Skeletal muscle satellite cell (primary cell): ENCODE results near the gene TBX4.
"Not testable (repeated sequence)": the region's sequence is repeated elsewhere in the genome, so short reads cannot be mapped to it uniquely, and the experiment has no call there.

Experiments
- H3K27me3 ChIP-seq: 2 replicates; pipeline ENCODE4 v1.7.0; 2013; ENCODE audit warnings: low read length; ENCODE audit not compliant: control insufficient read depth, insufficient read depth
- H3K36me3 ChIP-seq: 2 replicates; pipeline ENCODE4 v1.7.0; 2013; ENCODE audit warnings: mild to moderate bottlenecking, control low read depth, low read length; ENCODE audit not compliant: insufficient read depth
- H3K4me1 ChIP-seq: 2 replicates; pipeline ENCODE4 v1.7.0; 2013; ENCODE audit warnings: low read length; ENCODE audit not compliant: control insufficient read depth, insufficient read depth
- H3K4me2 ChIP-seq: 2 replicates; pipeline ENCODE4 v1.7.0; 2013; ENCODE audit warnings: mild to moderate bottlenecking, low read length
- H3K4me3 ChIP-seq: 2 replicates; pipeline ENCODE4 v1.7.0; 2013; ENCODE audit warnings: low read length
- H3K9ac ChIP-seq: 2 replicates; pipeline ENCODE4 v1.7.0; 2013; ENCODE audit warnings: mild to moderate bottlenecking, low read depth, low read length, moderate library complexity
- H3K9me3 ChIP-seq: replicated peaks from 2 replicates; pipeline ENCODE4 v1.7.0; 2013; ENCODE audit warnings: mild to moderate bottlenecking, control low read depth, low read length

TBX4 gene

DNA sequence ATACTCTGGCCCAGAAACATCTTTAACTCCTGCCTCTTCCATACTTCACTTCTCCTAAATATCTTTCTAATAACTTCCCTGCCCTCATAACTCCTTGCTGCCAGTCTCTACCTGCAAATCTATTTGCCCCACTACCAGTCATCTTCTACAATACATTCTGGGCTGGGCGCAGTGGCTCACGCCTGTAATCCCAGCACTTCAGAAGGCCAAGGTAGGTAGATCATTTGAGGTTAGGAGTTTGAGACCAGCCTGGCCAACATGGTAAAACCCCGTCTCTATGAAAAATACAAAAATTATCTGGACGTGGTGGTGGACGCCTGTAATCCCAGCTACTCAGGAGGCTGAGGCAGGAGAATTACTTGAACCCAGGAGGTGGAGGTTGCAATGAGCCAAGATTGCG lies 10.7 kb upstream of the TBX4 start:
- not testable (repeated sequence) for H3K4me1 ChIP-seq, H3K4me3 ChIP-seq, H3K9me3 ChIP-seq, H3K36me3 ChIP-seq, H3K9ac ChIP-seq, H3K4me2 ChIP-seq
- H3K27me3 ChIP-seq: peaks cover 25% of the 10 kb centered on the region

DNA sequence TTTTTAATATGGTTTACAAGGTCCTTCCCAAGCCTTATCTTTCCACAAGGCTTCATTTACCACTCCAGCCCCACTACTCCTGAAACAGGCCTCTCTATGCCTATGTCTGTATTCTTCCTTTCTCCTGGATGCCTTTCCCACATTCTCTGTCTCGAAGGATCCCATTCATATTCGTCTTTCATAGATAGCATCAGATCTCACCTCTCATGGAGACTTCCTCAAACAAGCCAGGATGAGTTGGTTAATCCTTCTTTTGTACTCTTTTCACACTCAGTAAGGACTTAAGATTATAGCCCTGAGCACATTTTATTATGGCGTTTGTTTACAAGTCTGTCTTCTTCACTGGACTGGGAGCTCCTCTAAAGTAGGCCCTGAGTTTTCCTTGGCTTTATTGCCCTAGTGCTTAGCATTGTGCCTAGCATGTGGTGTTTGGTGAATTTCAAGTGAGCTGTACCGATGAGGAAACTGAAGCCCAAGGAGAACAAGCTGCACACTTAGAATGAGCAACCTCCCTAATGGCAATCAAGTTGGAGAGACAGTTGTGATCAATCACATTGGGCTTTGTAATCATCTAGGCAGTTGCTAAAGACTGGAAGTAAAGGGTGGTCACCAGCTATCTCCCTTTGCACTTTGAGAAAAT lies 10.0 kb upstream of the TBX4 start:
- Histone ChIP-seq H3K4me2 (no peak overlapping the region), H3K4me1 (no peaks in the 10 kb centered on the region), H3K9ac (no peak overlapping the region), H3K36me3 (no peaks in the 10 kb centered on the region), H3K4me3 (no peak overlapping the region), H3K9me3 (no peaks in the 10 kb centered on the region), H3K27me3 (peaks cover 27% of the 10 kb centered on the region)

DNA sequence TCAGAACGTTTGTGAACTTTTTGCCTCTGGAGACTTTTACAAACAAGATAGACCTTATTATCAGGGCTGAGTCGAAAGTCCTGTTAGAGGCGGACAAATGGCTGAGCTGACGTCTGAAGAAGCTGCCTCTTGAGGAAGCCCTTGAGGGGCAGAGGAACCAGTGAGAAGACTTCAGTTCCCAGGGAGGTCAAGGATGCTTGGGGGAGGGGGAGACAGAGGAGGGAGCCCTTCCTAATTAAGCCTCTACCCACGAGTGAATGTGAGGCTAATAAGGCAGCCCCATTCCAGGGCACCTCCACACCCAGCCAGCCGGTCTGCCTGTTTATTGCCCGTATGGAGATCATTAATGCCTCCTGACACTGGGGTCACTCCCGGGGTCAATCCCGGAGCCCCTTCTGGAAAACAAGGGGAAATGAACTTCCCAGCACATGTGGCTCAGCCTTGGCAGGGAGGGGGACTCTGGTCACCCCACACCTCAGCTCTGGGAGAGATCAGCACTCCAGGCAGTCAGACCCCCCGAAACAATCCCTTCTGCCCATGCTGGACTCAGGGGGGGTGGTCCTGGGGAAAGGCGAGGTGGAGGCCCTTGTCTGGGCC lies 9.2 kb upstream of the TBX4 start:
- H3K4me1 ChIP-seq: no peaks in the 10 kb centered on the region
- H3K9me3 ChIP-seq: no peaks in the 10 kb centered on the region
- H3K36me3 ChIP-seq: no peaks in the 10 kb centered on the region
- H3K27me3 ChIP-seq: peaks cover 28% of the 10 kb centered on the region
- no peak overlapping the region for H3K4me2 ChIP-seq
- H3K4me3 ChIP-seq: no peak overlapping the region
- H3K9ac ChIP-seq: no peak overlapping the region

DNA sequence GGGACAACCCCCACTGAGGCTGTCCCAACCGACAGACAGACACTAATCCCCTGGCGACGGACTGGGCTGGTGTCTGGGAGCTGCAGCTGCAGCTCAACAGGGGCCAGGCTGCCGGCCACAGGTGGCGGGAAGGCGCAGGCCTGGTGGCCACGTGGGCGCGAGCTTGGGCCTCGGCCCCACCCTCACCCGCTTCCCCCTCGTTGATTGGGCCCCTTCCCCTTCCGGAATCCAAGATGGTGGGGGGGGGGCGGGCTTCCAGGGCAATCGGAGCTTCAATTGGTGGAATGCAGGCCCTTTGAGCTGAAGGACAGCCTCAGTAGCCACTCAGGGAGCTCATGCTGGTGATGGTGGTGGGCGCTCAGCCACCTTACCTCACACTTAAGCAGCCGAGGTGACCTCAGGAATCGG lies 8.7 kb upstream of the TBX4 start:
- no peaks in the 10 kb centered on the region for H3K36me3 ChIP-seq
- no peak overlapping the region for H3K4me2 ChIP-seq
- H3K4me1 ChIP-seq: no peaks in the 10 kb centered on the region
- H3K9me3 ChIP-seq: no peaks in the 10 kb centered on the region
- no peak overlapping the region for H3K4me3 ChIP-seq
- H3K27me3 ChIP-seq: peaks cover 26% of the 10 kb centered on the region
- no peak overlapping the region for H3K9ac ChIP-seq

DNA sequence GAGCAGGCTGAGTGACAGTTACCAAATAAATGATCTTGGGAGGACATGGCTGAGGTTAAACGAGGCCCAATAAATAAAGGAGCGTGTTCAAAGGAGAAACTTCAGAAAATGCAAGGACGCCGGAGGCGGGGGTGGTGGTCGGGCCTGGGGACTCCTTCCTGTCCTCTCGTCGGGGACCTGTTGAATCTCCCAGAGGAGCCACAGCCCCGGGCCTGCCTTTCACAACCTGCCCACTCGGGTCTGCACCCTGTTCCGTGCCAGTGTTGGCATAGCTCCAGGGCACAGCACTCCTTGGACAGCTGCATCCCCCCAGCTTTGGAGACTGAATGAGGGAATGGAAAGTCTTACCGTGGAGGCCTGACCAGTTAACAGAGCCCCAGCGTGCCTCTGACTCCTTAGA lies 8.1 kb upstream of the TBX4 start:
- Histone ChIP-seq H3K4me3 (no peak overlapping the region), H3K36me3 (no peaks in the 10 kb centered on the region), H3K27me3 (peaks cover 26% of the 10 kb centered on the region), H3K4me1 (no peaks in the 10 kb centered on the region), H3K4me2 (no peak overlapping the region), H3K9me3 (no peaks in the 10 kb centered on the region), H3K9ac (no peak overlapping the region)

DNA sequence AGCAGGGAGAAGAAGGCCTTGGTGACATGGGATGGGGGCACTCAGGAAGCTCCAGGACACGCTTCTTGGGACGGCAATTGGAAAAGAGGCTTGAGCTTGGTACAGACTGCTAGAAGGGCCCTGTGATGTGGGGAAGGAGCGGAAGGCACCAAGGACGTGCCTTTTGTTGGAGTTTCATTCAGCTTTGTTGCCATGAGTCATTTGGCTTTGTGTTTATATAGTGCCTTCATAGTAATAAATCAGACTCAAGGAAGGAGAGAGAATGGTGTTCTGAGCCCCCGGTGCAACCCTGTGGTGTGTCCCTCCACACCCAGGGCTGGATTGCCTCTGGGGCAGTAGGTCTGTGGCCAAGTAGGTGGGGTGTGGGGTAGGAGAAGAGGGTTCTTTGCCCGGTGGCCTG lies 7.4 kb upstream of the TBX4 start:
- no peak overlapping the region for H3K4me2 ChIP-seq
- H3K4me1 ChIP-seq: no peaks in the 10 kb centered on the region
- no peak overlapping the region for H3K9ac ChIP-seq
- H3K9me3 ChIP-seq: no peaks in the 10 kb centered on the region
- no peak overlapping the region for H3K4me3 ChIP-seq
- H3K27me3 ChIP-seq: peaks cover 26% of the 10 kb centered on the region
- H3K36me3 ChIP-seq: no peaks in the 10 kb centered on the region

DNA sequence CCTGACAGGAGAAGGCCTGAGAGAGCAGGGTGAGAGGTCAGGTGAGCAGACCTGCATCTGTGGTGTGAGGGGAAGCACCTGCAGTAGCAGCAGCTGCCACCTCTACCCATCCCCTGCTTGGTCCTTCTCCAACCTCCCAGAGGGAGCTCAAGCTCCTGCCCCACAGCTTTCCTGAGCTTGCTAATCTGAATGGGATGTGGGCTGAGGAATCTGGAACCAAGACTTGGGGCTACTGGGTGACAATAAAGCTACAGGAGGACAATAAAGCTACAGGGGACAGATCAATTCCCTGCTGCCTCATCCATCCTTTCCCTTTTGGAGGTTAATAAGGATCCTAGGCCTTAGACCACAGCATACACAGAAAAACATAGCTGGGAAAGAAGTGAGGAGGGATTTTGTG lies 4.9 kb upstream of the TBX4 start:
- Histone ChIP-seq H3K9ac (no peak overlapping the region), H3K9me3 (no peaks in the 10 kb centered on the region), H3K27me3 (peaks cover 46% of the 10 kb centered on the region), H3K4me3 (no peak overlapping the region), H3K4me2 (no peak overlapping the region), H3K36me3 (no peaks in the 10 kb centered on the region), H3K4me1 (peaks cover 2% of the 10 kb centered on the region)

DNA sequence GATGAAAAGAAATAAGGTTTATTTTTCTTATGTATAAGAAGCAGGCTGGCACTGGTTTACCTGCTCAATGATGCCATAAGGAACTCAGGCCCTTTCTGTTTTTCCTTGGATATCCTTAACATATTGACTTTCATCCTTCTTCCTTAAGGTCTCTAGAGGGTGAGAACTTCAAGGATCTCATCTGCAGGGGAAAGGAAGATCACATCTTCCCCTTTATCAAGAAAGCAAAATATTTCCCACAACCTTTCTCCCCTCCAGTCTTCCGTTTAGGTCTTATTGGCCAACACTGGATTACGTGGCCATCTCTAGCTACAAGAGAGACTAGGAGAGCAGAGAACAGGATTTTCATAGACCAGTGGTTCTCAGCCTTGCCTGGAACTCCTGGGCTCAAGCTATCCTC lies 4.2 kb upstream of the TBX4 start:
- Histone ChIP-seq H3K27me3 (peaks cover 46% of the 10 kb centered on the region), H3K9me3 (no peaks in the 10 kb centered on the region), H3K4me2 (no peak overlapping the region), H3K4me3 (no peak overlapping the region), H3K36me3 (no peaks in the 10 kb centered on the region), H3K4me1 (peaks cover 3% of the 10 kb centered on the region), H3K9ac (no peak overlapping the region)

DNA sequence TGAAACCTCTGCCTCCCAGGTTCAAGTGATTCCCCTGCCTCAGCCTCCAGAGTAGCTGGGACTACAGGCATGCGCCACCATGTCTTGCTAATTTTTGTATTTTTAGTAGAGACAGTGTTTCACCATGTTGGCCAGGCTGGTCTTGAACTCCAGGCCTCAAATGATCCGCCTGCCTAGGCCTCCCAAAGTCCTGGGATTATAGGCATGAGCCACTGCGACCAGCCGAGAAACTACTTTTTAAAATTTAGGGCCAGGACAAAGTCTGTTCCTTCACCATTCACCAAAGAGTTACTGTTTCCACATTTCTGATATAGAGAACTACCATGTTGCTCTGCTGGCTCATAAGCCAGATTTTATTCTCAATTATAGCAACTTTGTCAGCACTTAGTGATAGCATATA lies 3.1 kb upstream of the TBX4 start:
- not testable (repeated sequence) for H3K9me3 ChIP-seq, H3K36me3 ChIP-seq, H3K4me1 ChIP-seq, H3K4me3 ChIP-seq, H3K4me2 ChIP-seq, H3K9ac ChIP-seq
- H3K27me3 ChIP-seq: peaks cover 53% of the 10 kb centered on the region

DNA sequence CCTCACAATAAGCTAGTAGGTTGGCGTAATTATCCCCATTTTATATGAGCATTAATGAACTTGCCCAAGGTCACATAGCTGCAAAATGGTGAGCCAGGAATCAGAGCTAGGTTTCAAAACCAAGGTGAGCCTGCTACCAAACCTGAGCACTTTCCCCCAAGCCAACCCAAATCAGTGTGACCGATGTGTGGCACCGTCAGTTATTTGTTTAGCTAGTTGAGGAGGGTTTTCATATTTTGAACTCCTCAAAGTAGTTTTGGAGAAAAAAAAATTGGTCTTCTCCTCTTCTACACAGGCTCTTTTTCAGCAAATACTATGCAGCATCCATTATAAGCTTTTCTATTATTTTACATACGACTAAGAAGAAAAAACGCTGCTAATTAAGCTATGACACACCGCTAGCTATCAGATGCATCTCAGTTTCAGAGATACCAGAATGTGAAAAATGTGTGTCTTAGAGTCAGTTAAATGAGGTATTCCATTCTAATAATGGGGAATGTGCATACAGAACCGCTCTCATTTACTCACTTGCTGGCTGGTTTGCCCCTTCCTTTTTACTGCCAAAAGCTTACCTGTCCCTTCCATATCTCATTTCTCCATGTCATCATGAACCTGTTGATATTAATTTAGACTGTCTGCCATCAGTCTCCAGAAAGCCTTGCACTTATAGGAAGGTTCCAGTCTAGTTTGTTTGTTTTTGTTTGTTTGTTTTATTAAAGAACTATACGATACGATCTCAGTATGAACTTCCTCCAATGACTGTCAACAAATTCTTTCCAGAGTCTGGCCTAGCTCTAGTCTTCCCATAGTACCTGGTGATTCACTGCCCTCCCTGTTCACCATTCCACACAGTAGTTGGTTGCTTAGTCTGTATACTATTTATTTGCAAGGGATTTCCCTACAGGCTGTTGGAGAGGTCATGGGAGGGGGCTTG lies 2.2 kb upstream of the TBX4 start:
- no peak overlapping the region for H3K4me3 ChIP-seq
- H3K9ac ChIP-seq: no peak overlapping the region
- H3K4me2 ChIP-seq: no peak overlapping the region
- peaks cover 3% of the 10 kb centered on the region for H3K4me1 ChIP-seq
- H3K27me3 ChIP-seq: peaks cover 59% of the 10 kb centered on the region
- no peaks in the 10 kb centered on the region for H3K36me3 ChIP-seq
- peaks cover 3% of the 10 kb centered on the region for H3K9me3 ChIP-seq

DNA sequence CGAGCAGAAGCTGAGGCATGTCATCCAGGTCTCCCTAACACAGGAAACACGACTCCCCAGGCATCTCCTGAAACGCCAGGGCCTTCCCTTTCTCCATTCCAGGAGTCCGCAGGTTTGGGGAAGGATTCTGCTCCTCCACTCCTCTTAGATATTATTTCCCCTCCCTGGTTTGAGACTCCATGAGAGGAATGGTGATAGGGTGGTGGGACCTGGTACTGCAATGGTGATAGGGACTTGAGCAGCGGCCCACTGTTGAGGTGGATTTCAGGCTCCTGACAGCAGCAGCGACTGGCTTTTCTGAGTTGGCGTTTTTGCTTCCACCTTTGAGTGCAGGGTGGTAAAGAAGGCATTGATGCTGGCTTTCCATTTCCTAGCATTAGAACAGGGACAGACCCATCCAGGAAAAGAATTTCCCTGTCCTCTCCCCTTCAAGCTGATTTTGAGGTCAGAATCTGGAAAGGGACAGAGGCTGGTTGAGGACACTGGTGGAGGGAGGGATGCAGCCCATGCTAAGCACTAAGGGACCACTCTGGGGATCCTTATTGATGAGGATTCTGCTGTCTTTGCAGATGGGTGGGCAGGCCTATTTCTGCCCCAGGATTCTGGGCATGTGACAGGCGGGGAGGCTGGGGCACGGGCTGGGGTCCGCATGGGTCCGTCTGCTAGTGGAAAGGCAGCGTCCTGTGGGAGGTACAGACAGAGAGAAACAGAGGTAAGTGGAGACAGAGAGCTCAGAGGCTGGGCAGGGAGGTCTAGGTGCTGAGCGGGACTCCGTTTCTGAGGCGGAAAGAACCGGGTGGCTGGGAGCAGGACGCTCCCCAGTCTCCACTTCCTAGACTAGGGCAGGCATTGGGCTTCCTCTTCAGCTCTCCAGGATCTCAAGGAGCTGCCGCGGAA lies 1.3 kb upstream of the TBX4 start:
- H3K4me2 ChIP-seq: no peak overlapping the region
- no peaks in the 10 kb centered on the region for H3K36me3 ChIP-seq
- H3K9ac ChIP-seq: no peak overlapping the region
- H3K4me3 ChIP-seq: no peak overlapping the region
- H3K4me1 ChIP-seq: peaks cover 3% of the 10 kb centered on the region
- H3K9me3 ChIP-seq: peaks cover 3% of the 10 kb centered on the region
- peaks cover 62% of the 10 kb centered on the region for H3K27me3 ChIP-seq
